Measurements from ENCODE around the gene HTR3E. TPM values are rescaled to one million over a fixed set of nuclear protein-coding genes. Genes with fewer than 3 reads are reported as not detected.

The HTR3E gene
- total RNA-seq, result not detected in 2 replicates

GRCh38 chr3:184096811-184097383, at the start of gene HTR3E:
HTR3E (plus strand) TSS chr3:184097064; CDS start chr3:184097530, 466 bp downstream.

GRCh38 chr3:184052767-184053166, 44.1 kb upstream of the HTR3E start, which contains the start of gene HTR3C:
HTR3C (plus strand) TSS chr3:184053047; CDS start chr3:184053081, 34 bp downstream.

GRCh38 chr3:184135149-184135910, 38.5 kb downstream of the HTR3E start, which contains the start of gene EIF2B5:
EIF2B5 (plus strand) TSS chr3:184135358; CDS start chr3:184135386, 28 bp downstream.

GRCh38 chr3:184154885-184155643, 58.2 kb downstream of the HTR3E start, which contains the start of gene DVL3:
DVL3 (plus strand) TSS chr3:184155377; CDS start chr3:184155636, 259 bp downstream.

Other genes with a start within 250 kb of the HTR3E start
- 36.9 and 39.3 TPM in 2 replicates for gene PARL, start 212.2 kb upstream of the HTR3E start, total RNA-seq
- gene ABCC5, start 79.2 kb upstream of the HTR3E start, total RNA-seq, result 13.0 and 15.2 TPM in 2 replicates
- gene HTR3D, start 65.3 kb upstream of the HTR3E start, total RNA-seq, result not detected in 2 replicates
- gene HTR3C, start 44.0 kb upstream of the HTR3E start, total RNA-seq, result not detected in 2 replicates
- gene EIF2B5, start 38.3 kb downstream of the HTR3E start, total RNA-seq, result 44.5 and 52.3 TPM in 2 replicates
- 18.5 and 19.6 TPM in 2 replicates for gene DVL3, start 58.3 kb downstream of the HTR3E start, total RNA-seq
- 351 and 389 TPM in 2 replicates for gene AP2M1, start 77.8 kb downstream of the HTR3E start, total RNA-seq
- gene ABCF3, start 89.1 kb downstream of the HTR3E start, total RNA-seq, result 39.2 and 41.6 TPM in 2 replicates
- not detected in 2 replicates for gene VWA5B2, start 132.5 kb downstream of the HTR3E start, total RNA-seq
- gene ALG3, start 151.9 kb downstream of the HTR3E start, total RNA-seq, result 26.6 and 32.5 TPM in 2 replicates
- gene EEF1AKMT4, start 152.6 kb downstream of the HTR3E start, total RNA-seq, result 3.6 and 5.8 TPM in 2 replicates
- 0.15 TPM in 1 of 2 replicates, not detected in the other for gene CAMK2N2, start 164.5 kb downstream of the HTR3E start, total RNA-seq
- not detected in 2 replicates for gene ECE2, start 179.0 kb downstream of the HTR3E start, total RNA-seq
- gene PSMD2, start 202.2 kb downstream of the HTR3E start, total RNA-seq, result 534 and 651 TPM in 2 replicates
- gene EIF4G1, start 217.5 kb downstream of the HTR3E start, total RNA-seq, result 222 and 225 TPM in 2 replicates
- 30.9 and 37.1 TPM in 2 replicates for gene FAM131A, start 240.5 kb downstream of the HTR3E start, total RNA-seq

All from epithelial cell of umbilical artery (primary cell).